K562 (cell line): Measurements from ENCODE around the gene S100A3. TPM values are rescaled to one million over a fixed set of nuclear protein-coding genes. Genes with fewer than 3 reads are reported as not detected.

ENCODE experiments used
- AFF1 ChIP-seq, 2 experiments: fragments of 450-650 bp; IDR thresholded peaks; 2 replicates each; pipeline ENCODE4 v1.6.1; 2018; ENCODE audit warnings: mild to moderate bottlenecking in 2 of 2, low read depth in 1 of 2; ENCODE audit not compliant: partially characterized antibody in 2 of 2
- CBFA2T3 ChIP-seq: fragments of 450-650 bp; IDR thresholded peaks from 2 replicates; pipeline ENCODE4 v1.6.1; 2017
- E2F6 ChIP-seq, 2 experiments: IDR thresholded peaks; 2 replicates each; pipeline ENCODE4 v1.6.1; 2011; ENCODE audit warnings: borderline replicate concordance in 1 of 2, control low read depth in 1 of 2, low read depth in 1 of 2, low read length in 1 of 2, mild to moderate bottlenecking in 1 of 2, mixed read lengths in 1 of 2, moderate library complexity in 1 of 2; ENCODE audit not compliant: insufficient read depth in 1 of 2, insufficient read length in 1 of 2, poor library complexity in 1 of 2, severe bottlenecking in 1 of 2; ENCODE audit errors: extremely low read depth in 1 of 2
- GATA2 ChIP-seq: sonication (generic); formaldehyde crosslinking; IDR thresholded peaks from 2 replicates; pipeline ENCODE4 v1.4.0; 2020; ENCODE audit warnings: mild to moderate bottlenecking, missing genetic modification reagents
- HOMEZ ChIP-seq: fragments of 250-450 bp; sonication (Bioruptor Pico); IDR thresholded peaks from 2 replicates; pipeline ENCODE4 v1.4.0; 2020; ENCODE audit warnings: mild to moderate bottlenecking, moderate library complexity
- SIN3B ChIP-seq: fragments of 450-650 bp; IDR thresholded peaks from 2 replicates; pipeline ENCODE4 v1.6.1; 2017; ENCODE audit warnings: low read depth, mild to moderate bottlenecking, moderate library complexity
- SNRNP70 ChIP-seq: fragments of 200-400 bp; formaldehyde crosslinking; optimal IDR thresholded peaks from 2 replicates; pipeline ENCODE3; 2017; ENCODE audit warnings: low read depth, low read length
- TEAD4 ChIP-seq, 2 experiments: sonication (generic) in 1 of 2; formaldehyde crosslinking in 1 of 2; IDR thresholded peaks; 2 replicates each; pipeline versions ENCODE4 v1.6.1 to v1.8.0; 2012 to 2022; ENCODE audit warnings: borderline replicate concordance in 1 of 2, inconsistent platforms in 1 of 2, low read length in 1 of 2, mild to moderate bottlenecking in 1 of 2, missing genetic modification reagents in 1 of 2
- TFAP4 ChIP-seq: sonication (generic); formaldehyde crosslinking; IDR thresholded peaks from 2 replicates; pipeline ENCODE4 v1.8.0; 2022; ENCODE audit warnings: missing genetic modification reagents, mild to moderate bottlenecking, moderate library complexity, borderline replicate concordance
- ZBTB2 ChIP-seq: fragments of 450-650 bp; IDR thresholded peaks from 2 replicates; pipeline ENCODE4 v1.6.1; 2016; ENCODE audit warnings: antibody characterized with exemption
- ZFP36 ChIP-seq: fragments of 150-350 bp; IDR thresholded peaks from 2 replicates; pipeline ENCODE4 v1.6.1; 2018; ENCODE audit warnings: low read length, low read depth; ENCODE audit not compliant: partially characterized antibody
- ZFX ChIP-seq: sonication (generic); formaldehyde crosslinking; IDR thresholded peaks from 2 replicates; pipeline ENCODE4 v1.8.0; 2022; ENCODE audit warnings: mild to moderate bottlenecking, missing genetic modification reagents, moderate library complexity
- ZNF140 ChIP-seq: fragments of 250-450 bp; sonication (Bioruptor Pico); IDR thresholded peaks from 2 replicates; pipeline ENCODE4 v1.8.0; 2021; ENCODE audit warnings: moderate library complexity, mild to moderate bottlenecking, inconsistent platforms
- polyA plus RNA-seq, 8 experiments: library from polyadenylated mRNA; depleted of rRNA in 4 of 8; stranded (reverse) in 5 of 8; unstranded in 3 of 8; fragments of >200 nt; fragmentation: Nextera tagmentation in 2 of 8; fragmentation: Illumina TruSeq in 1 of 8; extraction: Ambion mirVana in 2 of 8; extraction: Trizol in 1 of 8; gene quantifications; 2 replicates each; pipeline versions ENCODE4 v1.2.1 to v1.2.3, GENCODE V29; 2011 to 2014; ENCODE audit warnings: inconsistent platforms in 1 of 8, missing spikeins in 1 of 8
- total RNA-seq, 7 experiments: library from RNA; depleted of rRNA in 6 of 7; stranded (reverse); fragments of >200 nt in 6 of 7; fragmentation: Illumina TruSeq in 2 of 7; extraction: Trizol in 2 of 7; gene quantifications; 2 replicates each; pipeline versions ENCODE4 v1.2.1 to v1.2.3, GENCODE V29; 2011 to 2021; ENCODE audit warnings: low replicate concordance in 1 of 7

The S100A3 gene
- total and polyA plus RNA-seq, 9 of the 15 experiments (the other 6 are each of a cell fraction or from before 2014, with no cell fraction given) = 0.08 to 1.7 (median 0.18) TPM; not detected in 4

GRCh38 chr1:153545067-153546055, 3.7 kb downstream of the S100A3 start, which contains the start of gene S100A4 (continued):
- no peak for TF ChIP-seq HOMEZ
- no peak for TF ChIP-seq ZNF140 (CRISPR knock-in tag)
- TF ChIP-seq AFF1 (IDR thresholded peaks at IDR 0.05; ENCODE audit: low read depth in 1 of 2, partially characterized antibody in 2 of 2) = no peak
- TF ChIP-seq GATA2 (CRISPR knock-in tag) = peak; percentile 58; the same call in 1 of the 2 replicates
- TF ChIP-seq TFAP4 = 0 out of 2 replicates have a peak, but pooled peaks have one; percentile 58
- peak; percentile 60 for TF ChIP-seq TEAD4 (IDR thresholded peaks at IDR 0.05; ENCODE audit: low read length)
- TF ChIP-seq TEAD4 (CRISPR knock-in tag; IDR thresholded peaks at IDR 0.05; ENCODE audit: borderline replicate concordance) = no peak
- no peak for TF ChIP-seq SIN3B
- no peak for TF ChIP-seq SNRNP70
- TF ChIP-seq CBFA2T3 = peak; percentile 82
- no peak for TF ChIP-seq E2F6 (IDR thresholded peaks at IDR 0.05; ENCODE audit: borderline replicate concordance in 1 of 2, extremely low read depth in 1 of 2, insufficient read depth in 1 of 2, insufficient read length in 1 of 2, low read depth in 1 of 2, low read length in 1 of 2, poor library complexity in 1 of 2, severe bottlenecking in 1 of 2)
- peak; percentile 79 for TF ChIP-seq ZFX (CRISPR knock-in tag)
- peak; percentile 98 for TF ChIP-seq ZFP36
- TF ChIP-seq ZBTB2 = no peak
